NCI-H2196 (cell line): ENCODE measurements around the gene METTL23.
A peak's percentile ranks its signal among the peaks of the same experiment; 100 is the strongest.
"Not testable (repeated sequence)": the region's sequence is repeated elsewhere in the genome, so short reads cannot be mapped to it uniquely, and the experiment has no call there.

ENCODE experiments used
- DNase-seq: peaks from one replicate; lab custom pipeline; 2025; ENCODE audit not compliant: unreplicated experiment; lab: John Stamatoyannopoulos, UW

METTL23 gene

GRCh38 chr17:76695059-76695831 is 31.4 kb upstream of the METTL23 start:
- no peak for DNase-seq

GRCh38 chr17:76696763-76697701 is 29.6 kb upstream of the METTL23 start:
- DNase-seq, result no peak

GRCh38 chr17:76697702-76698465 is 28.8 kb upstream of the METTL23 start:
- no peak for DNase-seq

- not testable (repeated sequence) for DNase-seq
These were observed 28.1 kb upstream of the METTL23 start for GRCh38 chr17:76698466-76698977.

- DNase-seq, result no peak
These were observed 26.4 kb upstream of the METTL23 start for GRCh38 chr17:76700270-76700616.

GRCh38 chr17:76700617-76701470 is 25.8 kb upstream of the METTL23 start:
- no peak for DNase-seq

GRCh38 chr17:76701471-76701967 is 25.1 kb upstream of the METTL23 start:
- no peak for DNase-seq

GRCh38 chr17:76702076-76702475 is 24.6 kb upstream of the METTL23 start:
- no peak for DNase-seq

GRCh38 chr17:76702941-76703637 is 23.6 kb upstream of the METTL23 start:
- no peak for DNase-seq

GRCh38 chr17:76704805-76705204 is 21.8 kb upstream of the METTL23 start:
- DNase-seq, result no peak

- no peak for DNase-seq
These were observed 19.8 kb upstream of the METTL23 start for GRCh38 chr17:76706817-76707216.

- no peak for DNase-seq
These were observed 18.4 kb upstream of the METTL23 start for GRCh38 chr17:76707985-76708807.

- DNase-seq, result no peak
These were observed 17.3 kb upstream of the METTL23 start for GRCh38 chr17:76709077-76709950.

- not testable (repeated sequence) for DNase-seq
These were observed 16.4 kb upstream of the METTL23 start for GRCh38 chr17:76709951-76710862.

- peak; percentile 75 for DNase-seq
These were observed 15.6 kb upstream of the METTL23 start, which contains the start of gene MXRA7 for GRCh38 chr17:76710863-76711611. Gene MXRA7 (minus strand): TSS chr17:76710965. CDS start chr17:76710946, 19 bp downstream.

GRCh38 chr17:76712321-76712720 is 14.3 kb upstream of the METTL23 start:
- DNase-seq, result not testable (repeated sequence)
